ENCODE results near the gene HBB.

Gene HBB

DNA sequence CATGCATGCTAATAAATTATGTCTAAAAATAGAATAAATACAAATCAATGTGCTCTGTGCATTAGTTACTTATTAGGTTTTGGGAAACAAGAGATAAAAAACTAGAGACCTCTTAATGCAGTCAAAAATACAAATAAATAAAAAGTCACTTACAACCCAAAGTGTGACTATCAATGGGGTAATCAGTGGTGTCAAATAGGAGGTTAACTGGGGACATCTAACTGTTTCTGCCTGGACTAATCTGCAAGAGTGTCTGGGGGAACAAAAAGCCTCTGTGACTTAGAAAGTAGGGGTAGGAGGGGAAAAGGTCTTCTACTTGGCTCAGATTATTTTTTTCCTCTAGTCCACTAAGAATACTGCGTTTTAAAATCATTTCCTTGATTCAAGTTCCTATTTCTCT, 810 bp upstream of the HBB start:
- DNase-seq (ENCODE audit: low spot score) = no peak

DNA sequence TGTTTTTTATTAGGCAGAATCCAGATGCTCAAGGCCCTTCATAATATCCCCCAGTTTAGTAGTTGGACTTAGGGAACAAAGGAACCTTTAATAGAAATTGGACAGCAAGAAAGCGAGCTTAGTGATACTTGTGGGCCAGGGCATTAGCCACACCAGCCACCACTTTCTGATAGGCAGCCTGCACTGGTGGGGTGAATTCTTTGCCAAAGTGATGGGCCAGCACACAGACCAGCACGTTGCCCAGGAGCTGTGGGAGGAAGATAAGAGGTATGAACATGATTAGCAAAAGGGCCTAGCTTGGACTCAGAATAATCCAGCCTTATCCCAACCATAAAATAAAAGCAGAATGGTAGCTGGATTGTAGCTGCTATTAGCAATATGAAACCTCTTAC, 1.4 kb downstream of the HBB start:
- DNase-seq (ENCODE audit: low spot score) = no peak

DNA sequence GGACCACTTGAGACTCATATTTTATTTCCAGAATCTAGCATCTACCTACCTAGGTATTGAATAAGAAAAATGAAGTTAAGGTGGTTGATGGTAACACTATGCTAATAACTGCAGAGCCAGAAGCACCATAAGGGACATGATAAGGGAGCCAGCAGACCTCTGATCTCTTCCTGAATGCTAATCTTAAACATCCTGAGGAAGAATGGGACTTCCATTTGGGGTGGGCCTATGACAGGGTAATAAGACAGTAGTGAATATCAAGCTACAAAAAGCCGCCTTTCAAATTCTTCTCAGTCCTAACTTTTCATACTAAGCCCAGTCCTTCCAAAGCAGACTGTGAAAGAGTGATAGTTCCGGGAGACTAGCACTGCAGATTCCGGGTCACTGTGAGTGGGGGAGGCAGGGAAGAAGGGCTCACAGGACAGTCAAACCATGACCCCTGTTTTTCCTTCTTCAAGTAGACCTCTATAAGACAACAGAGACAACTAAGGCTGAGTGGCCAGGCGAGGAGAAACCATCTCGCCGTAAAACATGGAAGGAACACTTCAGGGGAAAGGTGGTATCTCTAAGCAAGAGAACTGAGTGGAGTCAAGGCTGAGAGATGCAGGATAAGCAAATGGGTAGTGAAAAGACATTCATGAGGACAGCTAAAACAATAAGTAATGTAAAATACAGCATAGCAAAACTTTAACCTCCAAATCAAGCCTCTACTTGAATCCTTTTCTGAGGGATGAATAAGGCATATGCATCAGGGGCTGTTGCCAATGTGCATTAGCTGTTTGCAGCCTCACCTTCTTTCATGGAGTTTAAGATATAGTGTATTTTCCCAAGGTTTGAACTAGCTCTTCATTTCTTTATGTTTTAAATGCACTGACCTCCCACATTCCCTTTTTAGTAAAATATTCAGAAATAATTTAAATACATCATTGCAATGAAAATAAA, 2.1 kb downstream of the HBB start:
- no peak for DNase-seq (ENCODE audit: low spot score)

DNA sequence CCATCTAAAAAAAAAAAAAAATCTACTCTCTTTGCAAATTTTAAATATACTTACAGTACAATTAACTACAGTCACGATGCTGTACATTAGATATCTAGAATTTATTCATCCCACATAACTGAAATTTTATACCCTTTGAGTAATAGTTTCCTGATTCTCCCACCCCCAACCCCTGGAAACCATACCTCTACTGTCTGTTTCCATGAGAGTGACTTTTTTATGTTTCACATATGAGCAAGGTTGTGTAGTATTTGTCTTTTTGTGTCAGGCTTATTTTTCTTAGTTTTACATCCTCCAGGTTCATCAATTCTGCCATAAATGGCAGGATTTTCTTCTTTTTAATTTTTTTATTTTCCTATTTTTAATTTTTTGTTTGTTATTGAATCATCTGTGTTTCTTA, 3.2 kb downstream of the HBB start:
- DNase-seq (ENCODE audit: low spot score) = no peak

DNA sequence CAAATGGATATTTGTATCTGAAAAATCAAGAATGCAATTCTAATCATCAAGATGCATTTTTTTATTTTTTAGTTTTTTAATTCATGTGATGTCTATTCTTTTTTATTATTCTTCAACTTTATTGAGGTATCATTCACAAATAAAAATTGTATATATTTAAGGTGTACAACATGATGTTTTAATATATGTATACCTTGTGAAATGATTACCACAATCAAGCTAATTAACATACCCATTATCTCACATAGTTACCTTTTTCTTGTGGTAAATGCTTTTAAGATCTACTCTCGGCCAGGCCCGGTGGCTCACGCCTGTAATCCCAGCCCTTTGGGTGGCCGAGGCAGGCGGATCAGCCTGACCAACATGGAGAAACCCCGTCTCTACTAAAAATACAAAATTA, 3.7 kb downstream of the HBB start:
- DNase-seq (ENCODE audit: low spot score) = no peak

DNA sequence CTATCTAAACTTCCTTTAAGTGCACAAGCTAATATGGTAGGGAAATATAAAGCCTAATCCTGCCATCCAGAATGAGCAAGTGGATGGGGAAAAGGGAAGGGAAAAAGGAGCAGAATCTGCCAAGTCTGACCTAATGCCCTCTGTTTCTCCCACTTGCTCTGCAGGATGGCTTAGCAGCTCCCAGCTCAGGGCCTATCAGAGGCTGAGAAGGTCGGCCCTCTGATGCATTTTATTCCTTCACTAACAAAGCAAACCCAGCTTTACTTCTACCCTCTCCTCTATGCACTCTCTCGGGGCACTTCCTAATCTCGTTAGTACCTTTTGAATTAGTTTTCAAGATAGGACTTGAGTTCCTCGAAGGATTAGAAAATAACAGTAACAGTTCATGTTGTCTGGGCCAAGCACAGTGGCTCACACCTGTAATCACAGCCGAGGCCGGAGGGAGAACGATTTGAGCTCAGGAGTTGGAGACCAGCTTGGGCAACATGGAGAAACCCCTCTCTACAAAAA, 16.4 kb downstream of the HBB start:
- no peak for DNase-seq (ENCODE audit: low spot score)

DNA sequence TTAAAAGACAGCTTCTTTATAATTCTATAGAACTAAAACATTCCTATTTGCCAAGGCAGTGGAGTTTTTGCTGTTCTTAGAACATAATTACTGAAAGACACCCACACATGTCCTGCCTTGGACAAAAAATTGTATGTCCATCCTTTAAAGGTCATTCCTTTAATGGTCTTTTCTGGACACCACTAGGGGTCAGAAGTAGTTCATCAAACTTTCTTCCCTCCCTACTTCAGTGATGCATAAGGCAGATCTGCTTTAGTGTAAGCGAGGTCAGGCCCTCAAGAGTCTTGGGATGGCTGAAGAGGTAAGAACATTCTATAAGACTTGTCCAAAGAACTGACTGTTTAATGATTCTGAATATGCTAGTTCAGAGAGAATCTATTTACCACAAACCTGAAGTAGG, 22.1 kb downstream of the HBB start:
- no peak for DNase-seq (ENCODE audit: low spot score)

DNA sequence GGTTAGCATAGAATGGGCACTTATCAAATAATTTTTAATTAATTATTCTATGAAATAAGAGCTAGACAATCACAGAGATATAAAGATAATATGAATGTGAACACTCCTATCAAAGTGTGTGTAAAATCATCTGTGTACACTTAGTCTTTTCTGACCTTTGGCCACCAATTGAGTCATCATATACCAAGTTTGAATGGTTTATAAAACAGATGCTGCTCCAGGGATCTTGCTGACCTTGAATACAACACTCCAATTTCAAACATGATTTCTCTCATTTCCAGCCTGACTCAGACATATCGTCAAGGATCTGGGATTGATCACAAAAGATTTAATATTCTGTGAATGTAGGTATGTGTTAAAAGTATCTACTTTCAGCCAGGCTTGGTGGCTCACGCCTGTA, 23.5 kb downstream of the HBB start:
- no peak for DNase-seq (ENCODE audit: low spot score)

DNA sequence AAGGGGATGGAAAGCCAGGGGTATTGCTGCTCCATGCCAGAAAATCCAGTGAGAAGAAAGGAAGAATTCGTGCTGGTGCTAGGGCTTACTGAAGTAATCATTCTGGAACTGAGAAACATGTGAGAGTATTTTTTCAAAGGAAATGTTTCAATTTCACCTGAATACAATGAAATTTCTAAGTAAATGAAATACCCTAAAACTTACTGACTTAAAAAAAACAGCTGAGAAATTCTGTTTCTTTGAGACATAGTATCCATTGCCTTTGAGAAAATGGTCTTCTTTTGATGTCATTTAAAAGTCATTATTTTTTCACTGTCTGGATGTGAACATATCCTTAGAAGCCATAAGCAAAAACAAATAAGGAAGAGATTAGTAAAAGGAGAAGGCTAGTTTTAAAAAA, 26.3 kb downstream of the HBB start, which contains the start of gene OR51V1:
Gene OR51V1, minus strand, starts transcription at position 101 of the 400 bp plus-strand sequence. Its CDS starts 0 bp downstream, at position 101.
- DNase-seq (ENCODE audit: low spot score) = no peak

DNA sequence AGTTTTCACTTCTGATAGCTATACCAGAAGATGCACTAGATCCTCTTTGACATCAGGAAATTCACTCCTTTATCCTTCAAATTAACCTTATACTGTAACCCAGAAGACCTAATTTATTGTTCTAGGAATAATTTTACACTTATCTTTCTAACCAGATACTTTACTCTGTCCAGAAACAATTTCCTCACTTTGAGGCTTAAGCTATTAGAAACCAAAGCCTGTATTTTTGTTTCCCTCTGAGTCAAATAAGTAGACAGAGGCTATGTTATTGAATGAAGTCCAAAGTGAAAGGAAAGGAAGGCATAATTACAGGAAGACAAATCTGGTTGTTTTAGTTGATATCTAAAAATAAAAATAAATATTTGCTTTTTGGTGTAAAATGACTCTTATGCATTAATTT, 28.6 kb downstream of the HBB start:
- no peak for DNase-seq (ENCODE audit: low spot score)

DNA sequence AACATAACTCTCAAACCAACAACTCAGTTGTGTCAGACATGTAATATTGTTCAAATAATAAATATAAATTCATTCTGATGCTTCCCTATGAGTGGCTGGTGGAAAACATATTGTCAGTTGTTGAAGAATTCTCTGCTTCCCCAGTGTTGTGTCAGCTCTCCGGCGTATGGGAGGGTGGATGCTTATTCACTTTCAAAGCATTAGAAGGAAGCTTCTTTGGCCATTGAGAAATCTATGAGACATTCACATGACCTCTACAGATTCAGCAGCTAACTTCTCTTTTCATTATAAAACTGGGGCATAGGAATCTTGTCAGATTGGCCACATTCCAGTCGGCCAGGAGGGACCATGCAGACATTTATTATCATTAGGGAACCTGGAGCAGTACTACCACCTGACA, 29.3 kb downstream of the HBB start:
- DNase-seq (ENCODE audit: low spot score) = no peak

DNA sequence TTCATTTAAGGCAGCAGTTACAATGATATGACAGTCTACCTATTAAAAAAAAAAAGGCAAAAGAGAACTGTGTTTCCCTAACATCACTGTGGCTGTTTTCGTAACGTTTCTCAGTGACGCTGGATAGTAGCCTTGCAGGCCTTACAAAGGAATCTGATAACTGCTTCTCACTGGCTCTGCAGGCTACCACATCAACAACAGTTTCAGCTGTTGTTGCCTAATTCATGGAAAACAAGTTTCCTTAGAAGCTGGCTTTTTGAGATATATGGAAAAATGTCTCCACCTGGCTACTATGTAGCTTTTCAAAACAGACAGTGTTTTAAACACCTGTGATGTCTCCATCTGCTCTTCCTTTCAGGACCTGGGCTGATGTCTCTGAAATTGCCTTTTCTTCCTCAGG, 30.1 kb downstream of the HBB start:
- no peak for DNase-seq (ENCODE audit: low spot score)

DNA sequence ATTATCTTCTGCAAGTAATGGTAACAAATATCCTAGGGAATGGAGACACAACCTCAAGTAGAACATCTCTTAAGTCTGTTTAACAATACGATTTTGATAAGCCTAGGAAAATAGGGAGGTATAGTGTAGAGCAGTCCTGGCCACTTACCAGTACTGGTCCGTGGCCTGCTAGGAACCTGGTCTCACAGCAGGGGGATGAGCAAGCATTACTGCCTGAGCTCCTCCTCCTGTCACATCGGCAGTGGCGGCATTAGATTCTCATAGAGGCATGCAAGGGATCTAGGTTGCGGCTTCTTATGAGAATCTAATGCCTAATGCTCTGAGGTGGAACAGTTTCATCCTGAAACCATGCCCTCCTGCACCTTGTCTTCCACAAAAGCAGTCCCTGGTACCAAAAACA, 30.8 kb downstream of the HBB start:
- DNase-seq (ENCODE audit: low spot score) = no peak

DNA sequence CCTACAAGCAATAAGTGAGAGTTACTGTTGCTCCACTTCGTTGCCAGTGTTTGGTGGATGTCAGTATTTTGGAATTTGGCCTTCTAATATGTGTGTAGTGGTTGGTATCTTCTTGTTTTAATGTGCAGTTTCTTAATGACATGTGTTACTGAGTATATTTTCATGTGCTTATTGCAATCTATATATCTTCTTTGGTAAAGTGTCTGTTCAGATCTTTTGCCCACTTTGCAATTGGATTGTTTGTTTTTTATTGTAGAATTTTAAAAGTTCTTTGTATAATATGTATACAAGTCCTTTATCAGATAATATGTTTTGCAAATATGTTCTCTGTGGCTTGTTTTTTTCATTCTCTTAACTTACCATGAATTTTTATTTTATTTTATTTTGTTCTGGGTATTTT, 34.1 kb downstream of the HBB start:
- DNase-seq (ENCODE audit: low spot score) = no peak

DNA sequence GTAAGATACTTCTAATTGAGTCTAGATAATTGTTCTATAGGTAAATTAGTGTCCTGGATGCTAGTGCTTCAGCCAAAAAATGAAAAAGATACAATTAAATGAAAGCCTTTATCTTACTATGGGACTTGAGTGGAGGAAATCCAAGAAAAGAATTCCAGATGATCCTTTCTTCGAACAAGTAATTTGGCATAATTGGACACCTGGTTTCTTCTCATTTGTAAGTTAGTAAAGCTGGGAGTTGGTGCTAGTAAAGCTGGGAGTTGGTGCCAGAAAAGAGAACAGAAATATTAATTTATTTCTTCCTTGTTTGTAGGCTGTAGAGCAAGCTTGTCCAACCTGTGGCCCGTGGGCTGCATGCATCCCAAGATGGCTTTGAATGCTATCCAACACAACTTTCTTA, 38.7 kb downstream of the HBB start:
- DNase-seq (ENCODE audit: low spot score) = no peak

DNA sequence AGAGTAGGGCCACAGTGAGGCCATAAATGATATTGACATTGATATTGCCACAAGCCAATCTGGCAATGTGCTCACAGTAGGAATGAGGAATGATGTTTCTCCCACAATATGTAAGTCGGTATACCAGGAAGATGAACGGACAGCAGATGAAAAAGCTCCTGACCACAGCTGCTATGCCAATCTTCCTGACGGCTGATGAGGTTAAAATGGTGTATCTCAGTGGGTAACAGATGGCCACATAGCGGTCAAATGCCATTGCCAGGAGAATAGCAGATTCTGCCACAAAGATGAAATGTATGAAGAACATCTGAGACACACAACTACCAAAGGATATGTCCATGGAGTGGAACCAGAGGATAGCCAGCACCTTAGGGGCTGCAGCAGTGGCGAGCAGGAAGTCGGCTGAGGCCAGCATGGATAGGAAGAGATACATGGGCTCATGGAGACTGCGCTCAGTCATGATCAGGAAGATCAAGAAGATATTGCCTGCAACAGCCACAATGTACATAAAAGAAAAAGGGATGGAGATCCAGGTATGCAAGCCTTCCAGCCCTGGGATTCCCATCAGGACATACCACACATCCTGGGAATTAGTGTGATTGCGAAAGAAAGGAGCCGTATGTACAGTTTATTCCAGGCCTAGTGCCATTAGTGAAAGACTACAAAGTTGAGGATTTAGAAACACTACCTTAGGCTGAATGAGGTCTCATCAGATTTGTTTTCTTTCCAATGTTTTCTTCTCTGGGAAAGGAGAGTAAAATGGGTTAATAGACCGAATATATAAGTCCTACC, 48.6 kb downstream of the HBB start:
- DNase-seq (ENCODE audit: low spot score) = no peak
